Effector CD4-positive, alpha-beta T cell (primary cell): Measurements from ENCODE around the gene HNF1B.
"Not testable (repeated sequence)": the region's sequence is repeated elsewhere in the genome, so short reads cannot be mapped to it uniquely, and the experiment has no call there.

Experiments
- DNase-seq: peaks from one replicate; pipeline ENCODE4 v3.0.0-alpha.2; 2020

HNF1B gene

GRCh38 chr17:37699285-37699973 lies 45.4 kb downstream of the HNF1B start:
- no peak for DNase-seq

- no peak for DNase-seq
These were observed 46.0 kb downstream of the HNF1B start for GRCh38 chr17:37698911-37699255.

- DNase-seq, result no peak
These were observed 46.5 kb downstream of the HNF1B start for GRCh38 chr17:37698132-37698910.

- DNase-seq, result no peak
These were observed 47.5 kb downstream of the HNF1B start for GRCh38 chr17:37697381-37697780.

GRCh38 chr17:37696366-37696765 lies 48.5 kb downstream of the HNF1B start:
- DNase-seq, result no peak

GRCh38 chr17:37695726-37696125 lies 49.1 kb downstream of the HNF1B start:
- no peak for DNase-seq

GRCh38 chr17:37694734-37695133 lies 50.1 kb downstream of the HNF1B start:
- DNase-seq, result no peak

- DNase-seq, result no peak
These were observed 51.5 kb downstream of the HNF1B start for GRCh38 chr17:37693328-37693727.

- no peak for DNase-seq
These were observed 53.1 kb downstream of the HNF1B start for GRCh38 chr17:37691807-37692206.

GRCh38 chr17:37689317-37689716 lies 55.5 kb downstream of the HNF1B start:
- DNase-seq, result no peak

- no peak for DNase-seq
These were observed 61.3 kb downstream of the HNF1B start for GRCh38 chr17:37683454-37683984.

GRCh38 chr17:37682007-37682406 lies 62.9 kb downstream of the HNF1B start:
- DNase-seq, result no peak

- DNase-seq, result not testable (repeated sequence)
These were observed 64.9 kb downstream of the HNF1B start for GRCh38 chr17:37679995-37680394.

GRCh38 chr17:37678036-37678435 lies 66.8 kb downstream of the HNF1B start:
- no peak for DNase-seq

- no peak for DNase-seq
These were observed 67.8 kb downstream of the HNF1B start for GRCh38 chr17:37677021-37677420.

GRCh38 chr17:37676115-37676925 lies 68.5 kb downstream of the HNF1B start:
- no peak for DNase-seq

GRCh38 chr17:37674511-37674910 lies 70.3 kb downstream of the HNF1B start:
- no peak for DNase-seq

GRCh38 chr17:37673386-37673785 lies 71.5 kb downstream of the HNF1B start:
- no peak for DNase-seq

GRCh38 chr17:37672548-37673078 lies 72.2 kb downstream of the HNF1B start:
- no peak for DNase-seq

- no peak for DNase-seq
These were observed 72.9 kb downstream of the HNF1B start for GRCh38 chr17:37671824-37672547.

- no peak for DNase-seq
These were observed 73.6 kb downstream of the HNF1B start for GRCh38 chr17:37671028-37671823.

- DNase-seq, result no peak
These were observed 77.8 kb downstream of the HNF1B start for GRCh38 chr17:37667039-37667438.
